Calu3 (cell line): ENCODE results near the gene CHAD. TPM values are rescaled to one million over a fixed set of nuclear protein-coding genes. Genes with fewer than 3 reads are reported as not detected.
A peak's percentile ranks its signal among the peaks of the same experiment; 100 is the strongest.

Source experiments
- BruUV-seq: library from RNA; stranded (reverse); fragments of 400-500 nt; replicated peaks from 2 replicates; lab custom pipeline; 2021; lab: Mats Ljungman, UMichigan
- CTCF ChIA-PET: fragments of 300-600 bp; sonication (Branson Sonifier 250); formaldehyde crosslinking; loops from one replicate; lab custom pipeline; 2022; ENCODE audit warnings: antibody characterized with exemption; lab: Charles Lee
- DNase-seq: peaks from one replicate; pipeline ENCODE4 v3.0.0; 2022
- H3K27ac Mint-ChIP-seq: one replicate; pipeline ENCODE4 v1.8.0; 2022; ENCODE audit warnings: mixed read lengths; ENCODE audit not compliant: unreplicated experiment
- H3K27me3 Mint-ChIP-seq: one replicate; pipeline ENCODE4 v1.8.0; 2022; ENCODE audit warnings: mixed read lengths; ENCODE audit not compliant: unreplicated experiment
- H3K36me3 Mint-ChIP-seq: one replicate; pipeline ENCODE4 v1.8.0; 2022; ENCODE audit warnings: mild to moderate bottlenecking, moderate library complexity, mixed read lengths; ENCODE audit not compliant: insufficient read depth, unreplicated experiment
- H3K4me1 Mint-ChIP-seq: one replicate; pipeline ENCODE4 v1.8.0; 2022; ENCODE audit warnings: mild to moderate bottlenecking, low read depth, mixed read lengths; ENCODE audit not compliant: unreplicated experiment
- H3K4me3 Mint-ChIP-seq: one replicate; pipeline ENCODE4 v1.8.0; 2022; ENCODE audit warnings: mild to moderate bottlenecking, low read depth, moderate library complexity, mixed read lengths; ENCODE audit not compliant: unreplicated experiment
- H3K9me3 Mint-ChIP-seq: one replicate; pipeline ENCODE4 v1.8.0; 2022; ENCODE audit warnings: low read depth, mixed read lengths; ENCODE audit not compliant: unreplicated experiment
- intact Hi-C: fragments of 100-400 bp; cut with micrococcal nuclease; formaldehyde crosslinking; loops from one replicate; pipeline ENCODE4 v1.10.0; 2022; ENCODE audit not compliant: unreplicated experiment
- total RNA-seq: library from RNA; stranded (reverse); gene quantifications from 2 replicates; pipeline ENCODE4 v1.2.3, GENCODE V29; 2022
- TF ChIP-seq, protein P1 (sequence below): fragments of 200-600 bp; IDR thresholded peaks from one replicate; pipeline ENCODE4 v1.8.0; 2022; ENCODE audit warnings: antibody characterized with exemption; ENCODE audit not compliant: unreplicated experiment

CHAD gene
- total RNA-seq, 1 experiment from 2014 or later = not detected

DNA sequence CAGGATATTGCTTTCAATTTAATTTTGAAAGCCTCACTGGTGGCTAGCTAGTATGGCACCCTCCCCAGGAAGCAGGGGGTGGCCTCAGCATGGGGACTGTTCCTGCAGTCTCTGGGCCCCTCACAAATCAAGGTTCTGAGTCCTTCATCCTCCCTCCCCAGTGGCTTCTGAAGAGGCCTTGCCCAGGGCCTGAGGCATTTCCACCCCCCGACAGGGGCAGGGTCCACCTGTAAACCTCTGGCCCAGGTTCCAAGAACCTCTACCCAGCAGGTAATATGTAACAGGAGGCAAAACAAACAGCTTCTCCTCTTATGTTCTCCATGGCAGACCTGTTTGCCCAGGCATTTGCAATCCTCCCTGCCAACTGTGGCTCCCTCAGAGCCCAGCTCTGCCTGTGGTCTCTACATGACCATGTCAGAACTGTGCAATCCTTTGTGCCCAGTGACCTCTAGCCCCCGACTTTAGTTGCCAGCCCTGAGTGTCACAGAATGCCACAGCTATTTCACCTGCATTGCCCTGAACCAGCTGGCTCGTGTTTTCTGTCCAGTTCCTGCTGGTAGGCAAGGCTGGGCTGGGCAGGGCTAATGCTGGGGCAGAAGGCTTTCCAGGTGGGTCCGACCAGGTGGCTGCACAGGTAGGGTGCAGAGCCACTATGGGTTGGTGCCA, 28.4 kb downstream of the CHAD start:
- DNase-seq = peak; percentile 61
- CTCF ChIA-PET = interaction anchor here (0.7 to 1.4 kb wide), 5 partner anchors 13 to 61 kb away, joined by 3 to 8 read pairs (median 3); partner anchors contain the start of genes ACSF2 and LRRC59
- peak overlapping the region; percentile 20 for H3K27ac Mint-ChIP-seq
- no peaks in the 10 kb centered on the region for H3K9me3 Mint-ChIP-seq
- intact Hi-C loops = loop anchor here (2.0 to 5.0 kb wide), 3 partner anchors 14 to 43 kb away; partner anchors contain the start of genes ACSF2, LRRC59 and RSAD1
- TF ChIP-seq, protein P1, sequence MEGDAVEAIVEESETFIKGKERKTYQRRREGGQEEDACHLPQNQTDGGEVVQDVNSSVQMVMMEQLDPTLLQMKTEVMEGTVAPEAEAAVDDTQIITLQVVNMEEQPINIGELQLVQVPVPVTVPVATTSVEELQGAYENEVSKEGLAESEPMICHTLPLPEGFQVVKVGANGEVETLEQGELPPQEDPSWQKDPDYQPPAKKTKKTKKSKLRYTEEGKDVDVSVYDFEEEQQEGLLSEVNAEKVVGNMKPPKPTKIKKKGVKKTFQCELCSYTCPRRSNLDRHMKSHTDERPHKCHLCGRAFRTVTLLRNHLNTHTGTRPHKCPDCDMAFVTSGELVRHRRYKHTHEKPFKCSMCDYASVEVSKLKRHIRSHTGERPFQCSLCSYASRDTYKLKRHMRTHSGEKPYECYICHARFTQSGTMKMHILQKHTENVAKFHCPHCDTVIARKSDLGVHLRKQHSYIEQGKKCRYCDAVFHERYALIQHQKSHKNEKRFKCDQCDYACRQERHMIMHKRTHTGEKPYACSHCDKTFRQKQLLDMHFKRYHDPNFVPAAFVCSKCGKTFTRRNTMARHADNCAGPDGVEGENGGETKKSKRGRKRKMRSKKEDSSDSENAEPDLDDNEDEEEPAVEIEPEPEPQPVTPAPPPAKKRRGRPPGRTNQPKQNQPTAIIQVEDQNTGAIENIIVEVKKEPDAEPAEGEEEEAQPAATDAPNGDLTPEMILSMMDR = no peak
- H3K4me3 Mint-ChIP-seq = peak overlapping the region; percentile 12
- no TSS peak for BruUV-seq
- H3K4me1 Mint-ChIP-seq = peaks cover 45% of the 10 kb centered on the region
- no peaks in the 10 kb centered on the region for H3K27me3 Mint-ChIP-seq
- H3K36me3 Mint-ChIP-seq = peaks cover 38% of the 10 kb centered on the region

DNA sequence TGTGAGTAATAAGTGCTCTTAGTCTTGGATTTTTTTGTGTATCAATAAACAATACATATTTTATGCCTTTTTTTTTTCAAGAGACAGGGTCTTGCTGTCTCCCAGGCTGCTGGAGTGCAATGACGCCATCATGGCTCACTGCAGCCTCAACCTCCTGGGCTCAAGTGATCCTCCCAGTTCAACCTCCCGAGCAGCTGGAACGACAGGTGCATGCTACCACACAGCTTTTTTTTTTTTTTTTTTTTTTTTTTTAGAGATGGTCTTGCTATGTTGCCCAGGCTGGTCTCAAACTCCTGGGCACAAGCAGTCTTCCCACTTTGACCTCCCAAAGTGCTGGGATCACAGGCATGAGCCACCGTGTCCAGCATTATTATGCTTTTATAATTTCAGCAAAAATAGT, 29.7 kb downstream of the CHAD start:
- TF ChIP-seq, protein P1 = no peak
- Mint-ChIP-seq H3K4me3 (no peak overlapping the region), H3K9me3 (no peaks in the 10 kb centered on the region), H3K27me3 (no peaks in the 10 kb centered on the region), H3K4me1 (peaks cover 44% of the 10 kb centered on the region), H3K27ac (no peak overlapping the region), H3K36me3 (peaks cover 42% of the 10 kb centered on the region)
- no peak for DNase-seq
- no TSS peak for BruUV-seq
- CTCF ChIA-PET = interaction anchor here (0.6 kb wide), 1 partner anchor 40 kb away, joined by 3 read pairs; no protein-coding TSS in a partner anchor
- intact Hi-C loops = no loop called here

DNA sequence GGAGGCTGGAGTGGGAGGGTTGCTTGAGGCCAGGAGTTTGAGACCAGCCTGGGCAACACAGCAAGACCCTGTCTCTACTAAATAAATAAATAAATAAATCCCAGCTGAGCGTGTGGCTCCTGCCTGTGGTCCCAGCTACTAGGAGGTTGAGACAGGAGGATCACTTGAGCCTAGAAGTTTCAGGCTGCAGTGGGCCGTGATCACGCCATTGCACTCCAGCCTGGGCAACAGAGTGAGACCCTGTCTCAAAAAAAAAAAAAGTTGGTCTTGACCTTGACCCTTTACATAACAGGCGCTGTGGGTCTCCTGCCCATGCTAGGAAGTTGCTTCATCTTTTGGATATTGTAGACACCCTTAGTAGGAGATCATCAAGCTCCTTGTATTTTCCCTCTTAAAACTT, 31.3 kb downstream of the CHAD start:
- Mint-ChIP-seq H3K4me1 (peaks cover 28% of the 10 kb centered on the region), H3K27ac (no peak overlapping the region), H3K27me3 (no peaks in the 10 kb centered on the region), H3K36me3 (peaks cover 34% of the 10 kb centered on the region), H3K9me3 (no peaks in the 10 kb centered on the region), H3K4me3 (no peak overlapping the region)
- CTCF ChIA-PET = no interaction called here
- BruUV-seq = no TSS peak
- TF ChIP-seq, protein P1 = no peak
- no peak for DNase-seq
- intact Hi-C loops = no loop called here

DNA sequence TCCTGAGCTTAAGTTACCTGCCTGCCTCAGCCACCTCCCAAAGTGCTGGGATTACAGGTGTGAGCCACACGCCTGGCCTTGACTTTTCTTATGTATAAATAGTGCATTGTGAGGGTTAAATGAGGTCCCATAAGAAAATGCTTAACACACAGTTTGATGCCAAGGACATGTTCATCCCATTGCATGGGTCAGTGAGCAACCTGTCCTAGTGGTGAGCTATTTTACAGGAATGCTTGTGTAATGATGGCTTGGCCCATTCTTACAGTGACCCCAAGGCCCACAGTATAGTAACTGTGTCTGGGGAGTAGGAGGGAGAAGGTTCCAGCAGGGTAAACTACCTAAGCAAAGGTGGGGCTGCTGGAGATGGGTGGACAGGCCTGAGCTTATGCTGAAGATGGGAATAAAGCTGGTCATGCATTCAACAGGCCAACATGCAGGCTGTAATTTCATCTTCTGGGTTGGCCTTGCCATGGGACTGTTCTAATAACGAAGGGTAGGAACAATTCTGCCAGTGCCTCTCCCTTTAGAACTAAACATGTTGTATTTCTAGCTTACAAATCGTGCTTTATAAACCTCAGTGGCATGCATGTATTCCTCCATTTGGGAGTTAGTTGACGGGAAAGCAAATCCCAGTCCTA, 36.4 kb downstream of the CHAD start:
- TF ChIP-seq, protein P1 = no peak
- no peak for DNase-seq
- Mint-ChIP-seq H3K4me3 (no peak overlapping the region), H3K27ac (no peak overlapping the region), H3K27me3 (no peaks in the 10 kb centered on the region), H3K9me3 (no peaks in the 10 kb centered on the region), H3K4me1 (peaks cover 23% of the 10 kb centered on the region), H3K36me3 (peaks cover 29% of the 10 kb centered on the region)
- no TSS peak for BruUV-seq
- CTCF ChIA-PET = interaction anchor here (0.6 to 1.2 kb wide), 5 partner anchors 11 to 652 kb away, joined by 3 to 9 read pairs (median 3); partner anchors contain the start of gene LRRC59
- intact Hi-C loops = no loop called here
